GM20000 (cell line): ENCODE results near the gene ZNF345.

Source experiments
- DNase-seq: peaks from one replicate; pipeline ENCODE4 v3.0.0; 2012; ENCODE audit warnings: low spot score
- TF ChIP-seq, protein P1 (sequence below): IDR thresholded peaks from 2 replicates; pipeline ENCODE4 v1.5.1; 2012; ENCODE audit warnings: mild to moderate bottlenecking, control low read depth; ENCODE audit errors: extremely low read depth, missing control alignments

ZNF345 gene

DNA sequence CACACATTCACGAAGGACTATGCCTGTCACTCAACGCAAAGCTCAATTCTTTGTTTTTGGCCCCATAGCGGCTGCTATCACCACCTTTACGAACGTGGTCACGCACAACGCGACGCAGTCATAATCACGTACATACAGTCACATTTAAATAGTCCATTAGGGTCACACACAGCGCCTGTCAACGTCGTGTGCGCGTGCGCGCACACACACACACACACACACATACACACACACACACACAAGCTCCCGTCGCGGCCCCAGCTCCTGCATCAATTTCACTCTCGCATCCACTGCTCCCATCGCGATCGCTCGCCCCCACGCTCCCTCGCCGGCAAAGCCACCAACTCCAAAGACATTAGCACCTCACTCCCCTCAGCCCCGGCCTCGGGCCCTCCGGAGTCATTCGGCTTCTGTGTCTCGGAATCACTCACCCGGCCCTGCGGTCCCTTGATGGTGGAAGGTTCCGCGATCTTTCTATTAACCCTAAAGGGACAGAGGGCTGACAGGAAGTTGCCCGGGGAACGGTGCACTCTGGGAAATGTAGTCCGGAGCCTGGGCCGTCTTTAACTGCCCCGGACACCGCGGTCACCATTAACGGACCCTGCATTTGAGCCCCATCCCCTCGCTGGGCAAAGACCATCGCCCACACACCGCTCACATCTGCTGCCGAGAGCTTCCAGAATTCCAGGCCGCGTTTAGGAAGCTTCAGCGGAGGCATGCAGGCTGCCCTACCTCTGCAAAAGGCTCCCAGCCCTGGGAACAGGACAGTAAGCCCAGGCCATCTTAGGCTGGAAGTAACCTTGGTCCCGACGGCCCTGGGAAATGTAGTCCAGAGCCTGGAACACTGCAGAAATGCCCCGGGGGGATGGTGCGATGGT is 12.5 kb upstream of the ZNF345 start, which contains the start of gene ZNF790:
Gene ZNF790, minus strand, starts transcription at position 482 of the 878 bp plus-strand sequence. CDS start 12,768 bp downstream, outside the sequence.
- peak; percentile 82 for DNase-seq
- TF ChIP-seq, protein P1, sequence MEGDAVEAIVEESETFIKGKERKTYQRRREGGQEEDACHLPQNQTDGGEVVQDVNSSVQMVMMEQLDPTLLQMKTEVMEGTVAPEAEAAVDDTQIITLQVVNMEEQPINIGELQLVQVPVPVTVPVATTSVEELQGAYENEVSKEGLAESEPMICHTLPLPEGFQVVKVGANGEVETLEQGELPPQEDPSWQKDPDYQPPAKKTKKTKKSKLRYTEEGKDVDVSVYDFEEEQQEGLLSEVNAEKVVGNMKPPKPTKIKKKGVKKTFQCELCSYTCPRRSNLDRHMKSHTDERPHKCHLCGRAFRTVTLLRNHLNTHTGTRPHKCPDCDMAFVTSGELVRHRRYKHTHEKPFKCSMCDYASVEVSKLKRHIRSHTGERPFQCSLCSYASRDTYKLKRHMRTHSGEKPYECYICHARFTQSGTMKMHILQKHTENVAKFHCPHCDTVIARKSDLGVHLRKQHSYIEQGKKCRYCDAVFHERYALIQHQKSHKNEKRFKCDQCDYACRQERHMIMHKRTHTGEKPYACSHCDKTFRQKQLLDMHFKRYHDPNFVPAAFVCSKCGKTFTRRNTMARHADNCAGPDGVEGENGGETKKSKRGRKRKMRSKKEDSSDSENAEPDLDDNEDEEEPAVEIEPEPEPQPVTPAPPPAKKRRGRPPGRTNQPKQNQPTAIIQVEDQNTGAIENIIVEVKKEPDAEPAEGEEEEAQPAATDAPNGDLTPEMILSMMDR = no peak

DNA sequence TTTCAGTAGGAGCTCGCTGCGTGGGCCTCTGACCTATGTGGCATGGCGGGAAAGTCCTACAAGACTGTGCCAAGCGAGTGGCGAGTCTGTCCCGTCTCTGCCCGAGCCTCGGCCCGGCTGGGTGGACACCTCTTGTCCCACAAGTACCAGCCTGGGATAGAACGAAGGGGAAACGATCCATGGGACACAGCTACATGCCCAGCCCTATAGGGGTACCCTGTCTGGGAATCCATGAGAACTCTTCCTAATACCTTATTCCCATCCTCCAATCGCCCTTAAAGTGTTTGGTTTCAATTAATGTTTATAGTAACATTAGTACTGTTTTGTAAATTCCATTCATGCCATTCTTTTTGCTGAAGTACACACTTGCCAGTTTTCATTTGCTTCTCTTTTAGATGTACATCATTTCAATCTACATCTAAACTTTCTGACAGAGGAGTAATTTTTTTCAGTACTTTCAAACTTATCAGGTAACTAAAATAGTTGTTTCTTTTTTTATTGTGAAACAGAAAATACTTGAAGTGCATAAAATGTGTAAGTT is 11.8 kb upstream of the ZNF345 start:
- TF ChIP-seq, protein P1 = no peak
- no peak for DNase-seq

DNA sequence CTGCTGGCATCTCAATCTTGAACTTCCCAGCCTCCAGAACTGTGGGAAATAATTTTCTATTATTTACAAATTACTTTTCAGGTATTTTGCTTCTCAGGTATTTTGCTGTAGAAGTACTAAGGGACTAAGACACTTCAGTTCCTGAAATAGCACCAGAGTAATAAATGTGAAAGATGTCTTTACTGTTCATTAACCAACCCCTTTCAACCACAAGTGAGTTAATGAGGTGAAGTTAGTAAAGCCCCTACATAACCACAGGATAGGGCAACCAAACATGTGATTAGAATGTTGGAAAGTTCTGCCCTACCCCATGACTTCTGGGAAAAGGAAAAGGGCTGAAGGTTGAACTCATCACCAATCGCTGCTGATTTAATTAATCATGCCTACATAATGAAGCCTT is 2.7 kb upstream of the ZNF345 start:
- TF ChIP-seq, protein P1 = no peak
- no peak for DNase-seq

DNA sequence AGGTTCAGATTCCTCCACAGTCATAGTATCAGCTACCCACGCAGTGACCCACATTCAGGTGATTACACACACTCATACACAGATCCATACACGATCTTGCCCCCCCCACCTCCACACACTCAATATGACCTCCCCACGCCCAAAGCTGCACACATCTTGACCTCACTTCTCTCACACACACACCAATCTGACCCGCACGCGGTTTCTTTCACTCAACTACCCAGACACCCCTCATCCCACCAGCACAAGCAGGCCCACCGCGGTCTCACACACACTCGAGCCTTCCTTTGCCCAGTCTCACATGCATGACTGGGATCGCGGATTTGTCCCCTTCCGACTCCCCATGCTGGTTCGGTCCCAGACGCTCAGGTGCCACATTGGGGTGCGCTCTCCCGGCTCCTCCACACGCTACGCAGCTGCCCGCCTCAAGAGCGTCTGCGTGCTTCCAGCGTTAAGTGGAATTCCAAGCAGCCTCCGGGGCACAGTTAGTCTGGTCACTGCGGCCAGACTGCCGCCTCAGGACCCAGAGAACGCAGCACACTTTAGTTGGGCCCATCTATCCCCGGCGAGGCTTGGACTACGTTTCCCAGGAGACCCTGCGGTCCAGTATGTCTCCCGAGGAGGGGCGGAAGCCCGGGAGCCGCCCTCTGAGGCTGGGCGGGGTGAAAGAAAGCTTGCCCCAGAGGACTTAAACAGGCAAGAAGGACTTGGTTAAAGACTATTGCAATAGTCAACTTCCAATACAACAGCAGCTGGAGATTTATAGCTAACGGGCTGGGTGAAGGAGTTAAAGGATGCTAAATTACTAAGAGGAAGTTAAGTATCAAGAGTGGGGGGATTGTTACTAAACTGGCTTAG is 746 bp upstream of the ZNF345 start:
- DNase-seq = peak; percentile 85
- TF ChIP-seq, protein P1 = no peak

DNA sequence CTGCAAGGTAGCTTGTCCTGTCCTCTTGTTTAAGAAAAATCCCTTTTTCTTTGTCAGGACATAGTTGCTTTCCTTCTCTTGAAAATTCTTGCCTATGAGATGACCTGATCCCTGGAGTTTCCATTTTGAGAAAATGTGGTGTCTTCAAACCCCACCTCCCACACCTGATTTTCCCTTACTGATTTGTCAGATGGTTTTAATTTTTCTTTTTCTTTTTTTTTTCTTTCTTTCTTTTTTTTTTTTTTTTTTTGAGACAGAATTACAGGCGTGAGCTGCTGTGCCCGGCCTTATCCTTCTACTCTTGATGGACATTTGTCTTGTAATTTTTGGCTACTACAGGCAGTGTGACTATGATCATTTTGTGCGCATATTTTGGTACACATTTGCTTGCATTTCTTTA is 1.2 kb downstream of the ZNF345 start:
- TF ChIP-seq, protein P1 = no peak

DNA sequence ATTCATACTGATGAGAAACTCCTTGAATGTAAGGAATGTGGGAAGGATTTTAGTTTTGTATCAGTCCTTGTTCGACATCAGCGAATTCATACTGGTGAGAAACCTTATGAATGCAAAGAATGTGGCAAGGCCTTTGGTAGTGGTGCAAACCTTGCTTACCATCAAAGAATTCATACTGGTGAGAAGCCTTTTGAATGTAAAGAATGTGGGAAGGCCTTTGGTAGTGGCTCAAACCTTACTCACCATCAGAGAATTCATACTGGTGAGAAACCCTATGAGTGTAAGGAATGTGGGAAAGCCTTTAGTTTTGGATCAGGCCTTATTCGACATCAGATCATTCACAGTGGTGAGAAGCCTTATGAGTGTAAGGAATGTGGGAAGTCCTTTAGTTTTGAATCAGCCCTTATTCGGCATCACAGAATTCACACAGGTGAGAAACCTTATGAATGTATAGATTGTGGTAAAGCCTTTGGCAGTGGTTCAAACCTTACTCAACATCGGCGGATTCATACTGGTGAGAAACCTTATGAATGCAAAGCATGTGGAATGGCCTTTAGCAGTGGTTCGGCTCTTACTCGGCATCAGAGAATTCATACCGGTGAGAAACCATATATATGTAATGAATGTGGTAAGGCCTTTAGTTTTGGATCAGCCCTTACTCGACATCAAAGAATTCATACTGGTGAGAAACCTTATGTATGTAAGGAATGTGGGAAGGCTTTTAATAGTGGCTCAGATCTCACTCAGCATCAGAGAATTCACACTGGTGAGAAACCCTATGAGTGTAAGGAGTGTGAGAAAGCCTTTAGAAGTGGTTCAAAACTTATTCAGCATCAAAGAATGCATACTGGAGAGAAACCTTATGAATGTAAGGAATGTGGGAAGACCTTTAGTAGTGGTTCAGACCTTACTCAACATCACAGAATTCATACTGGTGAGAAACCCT is 26.6 kb downstream of the ZNF345 start:
- TF ChIP-seq, protein P1 = no peak
- no peak for DNase-seq

More for the DNA sequence above, 1.2 kb downstream of the ZNF345 start:
- DNase-seq = no peak
